ENCODE data around the gene PARP11. TPM values are rescaled to one million over a fixed set of nuclear protein-coding genes. Genes with fewer than 3 reads are reported as not detected.
A peak's percentile ranks its signal among the peaks of the same experiment; 100 is the strongest.

Gene PARP11
- total and polyA plus RNA-seq, 5 donors: 2.2 to 8.6 (median 6.3) TPM

DNA sequence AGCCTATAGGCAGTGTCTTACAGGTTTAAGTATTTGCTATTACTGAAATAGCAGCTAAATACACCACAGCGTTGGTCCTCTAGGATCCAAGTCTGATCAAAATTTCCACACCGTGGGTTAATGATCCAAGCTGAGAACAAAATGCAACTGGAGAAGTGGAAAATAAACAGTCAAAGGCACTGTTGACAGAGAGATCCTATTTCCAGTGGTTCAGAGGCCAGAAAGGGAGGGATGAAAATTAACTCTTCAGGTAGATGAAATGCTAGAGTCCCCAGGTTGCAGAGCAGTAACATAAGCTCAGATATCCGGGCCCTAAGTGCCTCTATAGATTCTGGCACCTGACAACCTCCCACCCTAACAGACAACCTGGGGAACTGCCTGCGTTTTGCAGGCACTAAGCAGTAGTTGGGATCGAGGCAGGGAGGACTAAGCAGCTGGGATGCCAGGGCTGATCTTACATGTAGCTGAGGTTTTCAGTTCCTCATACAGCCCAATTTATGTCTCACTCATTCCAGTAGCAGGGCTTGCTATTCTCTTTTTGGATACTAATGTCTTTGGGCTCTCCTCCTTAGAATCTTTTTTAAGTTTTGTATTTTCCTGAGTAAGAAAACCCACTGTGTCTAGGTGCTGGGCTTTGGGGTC lies 77.6 kb downstream of the PARP11 start:
- no peak for ATAC-seq
- no peaks in the 10 kb centered on the region for H3K27me3 ChIP-seq (ENCODE audit: control insufficient read depth, insufficient read depth)

DNA sequence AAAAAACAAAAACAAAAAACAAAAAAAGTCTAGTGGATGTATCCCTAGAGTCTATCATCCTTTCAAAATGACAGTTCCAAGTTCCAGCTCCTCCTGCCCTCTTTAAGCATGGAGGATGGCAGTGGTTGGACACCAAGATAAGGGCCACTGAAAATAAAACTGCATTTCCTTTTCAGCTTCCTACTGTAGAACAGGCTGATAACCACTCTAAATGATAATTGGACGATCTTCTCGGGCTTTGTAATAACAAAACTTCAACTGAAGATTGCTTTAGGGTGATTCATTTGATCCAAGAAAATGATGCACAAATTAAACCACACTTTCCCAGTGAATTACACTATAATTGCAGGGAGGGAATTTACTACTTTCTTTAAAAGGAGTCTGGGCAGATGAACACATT lies 78.1 kb downstream of the PARP11 start:
- Histone ChIP-seq H3K27ac (ENCODE audit: low read length) (no peak overlapping the region), H3K4me3 (ENCODE audit: low read length) (no peak overlapping the region), H3K27me3 (ENCODE audit: control insufficient read depth, insufficient read depth) (no peaks in the 10 kb centered on the region), H3K4me1 (ENCODE audit: control insufficient read depth, insufficient read depth, low read length) (no peaks in the 10 kb centered on the region), H3K9me3 (ENCODE audit: control insufficient read depth, low read length) (no peaks in the 10 kb centered on the region)
- 13% methylated on average over 2 of the region's 2 CpGs for WGBS
- no peak for DNase-seq
- ATAC-seq: no peak
- intact Hi-C loops (cut with DNase I): no loop called here

More for the DNA sequence above, 77.6 kb downstream of the PARP11 start:
- no peaks in the 10 kb centered on the region for H3K9me3 ChIP-seq (ENCODE audit: control insufficient read depth, low read length)
- intact Hi-C loops (cut with DNase I): no loop called here
- H3K4me3 ChIP-seq (ENCODE audit: low read length): no peak overlapping the region
- H3K27ac ChIP-seq (ENCODE audit: low read length): no peak overlapping the region
- no peak for DNase-seq
- WGBS: 66% methylated on average over 5 of the region's 5 CpGs
- no peaks in the 10 kb centered on the region for H3K4me1 ChIP-seq (ENCODE audit: control insufficient read depth, insufficient read depth, low read length)

- DNase-seq (no peak), ATAC-seq (no peak)
- intact Hi-C loops (cut with DNase I): no loop called here
- no peak overlapping the region for H3K27ac ChIP-seq (ENCODE audit: low read length)
- no peak overlapping the region for H3K4me3 ChIP-seq (ENCODE audit: low read length)
- WGBS: 94% methylated on average over 10 of the region's 10 CpGs
- H3K9me3 ChIP-seq (ENCODE audit: control insufficient read depth, low read length): no peaks in the 10 kb centered on the region
- H3K27me3 ChIP-seq (ENCODE audit: control insufficient read depth, insufficient read depth): no peaks in the 10 kb centered on the region
- H3K4me1 ChIP-seq (ENCODE audit: control insufficient read depth, insufficient read depth, low read length): no peaks in the 10 kb centered on the region
Observed at GRCh38 chr12:3792623-3793288, 80.4 kb downstream of the PARP11 start.

DNA sequence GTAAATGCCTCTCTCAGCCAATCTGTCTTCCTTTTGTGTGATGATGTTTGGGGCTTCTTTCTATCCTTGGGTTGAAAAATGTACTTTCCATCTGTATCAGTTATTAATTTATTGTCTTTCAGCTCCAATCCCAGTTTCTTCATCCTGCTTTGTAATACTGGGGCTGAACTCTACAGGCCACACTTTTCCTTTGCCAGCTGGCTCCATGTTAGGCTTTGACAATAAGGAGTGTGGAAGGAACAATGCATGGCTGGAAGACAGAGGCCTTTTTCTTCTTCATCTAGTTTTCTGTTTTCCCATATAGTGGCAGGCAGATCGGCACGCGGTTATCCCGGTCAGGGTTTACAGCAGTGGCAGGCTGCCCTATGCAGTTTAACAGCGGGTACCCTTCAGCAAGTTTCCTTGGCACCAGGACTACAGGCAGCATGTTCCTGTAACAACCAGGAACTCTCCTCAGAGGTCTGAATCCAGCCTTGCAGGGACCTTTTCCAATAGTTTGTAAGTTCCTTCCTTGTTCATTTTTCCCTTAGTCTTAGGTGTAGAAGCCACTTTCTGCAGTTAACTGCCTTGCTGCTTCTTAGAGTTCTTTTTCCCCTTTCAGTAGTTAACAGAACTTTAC lies 81.8 kb downstream of the PARP11 start:
- intact Hi-C loops (cut with DNase I): no loop called here
- Histone ChIP-seq H3K9me3 (ENCODE audit: control insufficient read depth, low read length) (no peaks in the 10 kb centered on the region), H3K27me3 (ENCODE audit: control insufficient read depth, insufficient read depth) (no peaks in the 10 kb centered on the region), H3K4me1 (ENCODE audit: control insufficient read depth, insufficient read depth, low read length) (no peaks in the 10 kb centered on the region), H3K27ac (ENCODE audit: low read length) (no peak overlapping the region), H3K4me3 (ENCODE audit: low read length) (no peak overlapping the region)
- no peak for ATAC-seq
- 89% methylated on average over 5 of the region's 5 CpGs for WGBS
- DNase-seq: no peak

DNA sequence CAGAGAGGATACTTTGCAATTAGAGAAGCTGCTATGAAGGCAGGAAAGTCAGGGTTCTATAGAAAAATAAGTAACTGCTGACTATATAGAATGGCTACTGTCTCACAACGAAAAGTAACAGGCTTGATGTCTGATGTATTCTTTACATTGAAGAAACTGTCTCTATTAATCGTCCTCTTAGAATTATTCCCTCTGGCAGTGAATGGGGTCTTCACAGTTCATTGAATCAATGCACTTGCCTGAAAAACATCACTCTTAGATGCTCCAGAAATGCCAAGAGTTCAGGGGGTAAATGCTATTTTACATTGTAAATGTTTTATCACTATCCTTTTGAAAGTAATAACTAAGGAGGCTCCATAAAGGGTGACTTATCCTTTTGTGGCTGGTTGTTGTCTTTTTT lies 82.6 kb downstream of the PARP11 start:
- ATAC-seq (no peak), DNase-seq (no peak)
- Histone ChIP-seq H3K27ac (ENCODE audit: low read length) (no peak overlapping the region), H3K4me1 (ENCODE audit: control insufficient read depth, insufficient read depth, low read length) (no peaks in the 10 kb centered on the region), H3K27me3 (ENCODE audit: control insufficient read depth, insufficient read depth) (no peaks in the 10 kb centered on the region), H3K4me3 (ENCODE audit: low read length) (no peak overlapping the region), H3K9me3 (ENCODE audit: control insufficient read depth, low read length) (no peaks in the 10 kb centered on the region)
- 89% methylated on average over 2 of the region's 2 CpGs for WGBS
- intact Hi-C loops (cut with DNase I): no loop called here

GRCh38 chr12:3789838-3790237 lies 83.4 kb downstream of the PARP11 start:
- ATAC-seq: no peak
- intact Hi-C loops (cut with DNase I): no loop called here
- WGBS: 78% methylated on average over 1 of the region's 1 CpG

DNA sequence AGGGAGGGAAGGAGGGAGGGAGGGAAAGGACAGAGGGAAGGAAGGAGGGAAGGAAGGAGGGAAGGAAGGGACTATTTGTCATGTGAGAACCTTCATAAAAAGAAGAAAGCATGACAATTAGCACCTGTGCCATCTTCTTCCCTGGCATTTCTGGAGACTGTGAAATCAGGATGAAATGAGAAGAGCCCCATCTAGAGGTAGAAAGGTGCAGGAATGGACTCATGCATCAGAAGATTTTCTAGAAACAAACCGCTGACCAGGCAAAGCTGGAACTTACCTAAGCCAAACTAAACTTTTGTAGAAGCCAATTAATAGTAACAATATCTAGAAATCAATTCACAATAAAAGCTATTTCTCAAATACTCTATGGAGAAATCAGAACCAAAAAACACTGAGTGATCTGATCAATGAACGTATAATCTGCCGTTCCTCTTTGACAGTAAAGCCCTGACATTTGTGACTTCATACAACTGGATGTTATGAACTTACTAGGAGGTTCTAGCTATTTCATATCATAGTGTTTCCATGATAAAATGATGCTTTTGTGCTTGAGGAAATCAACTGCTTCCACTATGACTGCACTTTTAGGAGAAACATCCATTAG lies 95.9 kb downstream of the PARP11 start:
- WGBS: 60% methylated on average over 3 of the region's 3 CpGs
- Histone ChIP-seq H3K27me3 (ENCODE audit: control insufficient read depth, insufficient read depth) (no peaks in the 10 kb centered on the region), H3K9me3 (ENCODE audit: control insufficient read depth, low read length) (no peaks in the 10 kb centered on the region), H3K27ac (ENCODE audit: low read length) (no peak overlapping the region), H3K4me3 (ENCODE audit: low read length) (no peak overlapping the region), H3K4me1 (ENCODE audit: control insufficient read depth, insufficient read depth, low read length) (no peaks in the 10 kb centered on the region)
- no peak for DNase-seq
- ATAC-seq: peak; percentile 63 to 76
- intact Hi-C loops (cut with DNase I): loop anchor here (5.0 to 10.0 kb wide), 4 partner anchors 120 to 475 kb away; no protein-coding TSS in a partner anchor

More at GRCh38 chr12:3789838-3790237, 83.4 kb downstream of the PARP11 start:
- no peaks in the 10 kb centered on the region for H3K4me1 ChIP-seq (ENCODE audit: control insufficient read depth, insufficient read depth, low read length)
- no peak overlapping the region for H3K4me3 ChIP-seq (ENCODE audit: low read length)
- H3K9me3 ChIP-seq (ENCODE audit: control insufficient read depth, low read length): no peaks in the 10 kb centered on the region
- no peak overlapping the region for H3K27ac ChIP-seq (ENCODE audit: low read length)
- H3K27me3 ChIP-seq (ENCODE audit: control insufficient read depth, insufficient read depth): no peaks in the 10 kb centered on the region
- DNase-seq: no peak

- H3K27me3 ChIP-seq (ENCODE audit: control insufficient read depth, insufficient read depth): no peaks in the 10 kb centered on the region
- WGBS: 81% methylated on average over 5 of the region's 5 CpGs
- H3K4me1 ChIP-seq (ENCODE audit: control insufficient read depth, insufficient read depth, low read length): no peaks in the 10 kb centered on the region
- H3K9me3 ChIP-seq (ENCODE audit: control insufficient read depth, low read length): no peaks in the 10 kb centered on the region
- no peak overlapping the region for H3K27ac ChIP-seq (ENCODE audit: low read length)
- no peak overlapping the region for H3K4me3 ChIP-seq (ENCODE audit: low read length)
- ATAC-seq (no peak), DNase-seq (no peak)
- intact Hi-C loops (cut with DNase I): loop anchor here (5.0 to 10.0 kb wide), 4 partner anchors 118 to 473 kb away; no protein-coding TSS in a partner anchor
Observed at GRCh38 chr12:3775385-3776035, 97.7 kb downstream of the PARP11 start.

- ATAC-seq (no peak), DNase-seq (no peak)
- no peak overlapping the region for H3K27ac ChIP-seq (ENCODE audit: low read length)
- H3K27me3 ChIP-seq (ENCODE audit: control insufficient read depth, insufficient read depth): no peaks in the 10 kb centered on the region
- WGBS: 38% methylated on average over 4 of the region's 4 CpGs
- H3K4me3 ChIP-seq (ENCODE audit: low read length): no peak overlapping the region
- no peaks in the 10 kb centered on the region for H3K4me1 ChIP-seq (ENCODE audit: control insufficient read depth, insufficient read depth, low read length)
- intact Hi-C loops (cut with DNase I): loop anchor here in 3 of 4 donors (10.0 kb wide), 2 partner anchors 118 to 468 kb away; no protein-coding TSS in a partner anchor
- H3K9me3 ChIP-seq (ENCODE audit: control insufficient read depth, low read length): no peaks in the 10 kb centered on the region
Observed at GRCh38 chr12:3772380-3772779, 100.8 kb downstream of the PARP11 start.

GRCh38 chr12:3771853-3772252 lies 101.3 kb downstream of the PARP11 start:
- WGBS: 51% methylated on average over 1 of the region's 1 CpG
- ATAC-seq (peak in 1 of 2 donors; percentile 61), DNase-seq (peak in 1 of 3 donors; percentile 38)
- no peak overlapping the region for H3K27ac ChIP-seq (ENCODE audit: low read length)
- H3K4me3 ChIP-seq (ENCODE audit: low read length): no peak overlapping the region
- H3K27me3 ChIP-seq (ENCODE audit: control insufficient read depth, insufficient read depth): no peaks in the 10 kb centered on the region
- intact Hi-C loops (cut with DNase I): loop anchor here in 3 of 4 donors (10.0 kb wide), 2 partner anchors 117 to 467 kb away; no protein-coding TSS in a partner anchor
- no peaks in the 10 kb centered on the region for H3K9me3 ChIP-seq (ENCODE audit: control insufficient read depth, low read length)
- H3K4me1 ChIP-seq (ENCODE audit: control insufficient read depth, insufficient read depth, low read length): no peaks in the 10 kb centered on the region
